ENCODE measurements around the gene GDPD5.

DNA sequence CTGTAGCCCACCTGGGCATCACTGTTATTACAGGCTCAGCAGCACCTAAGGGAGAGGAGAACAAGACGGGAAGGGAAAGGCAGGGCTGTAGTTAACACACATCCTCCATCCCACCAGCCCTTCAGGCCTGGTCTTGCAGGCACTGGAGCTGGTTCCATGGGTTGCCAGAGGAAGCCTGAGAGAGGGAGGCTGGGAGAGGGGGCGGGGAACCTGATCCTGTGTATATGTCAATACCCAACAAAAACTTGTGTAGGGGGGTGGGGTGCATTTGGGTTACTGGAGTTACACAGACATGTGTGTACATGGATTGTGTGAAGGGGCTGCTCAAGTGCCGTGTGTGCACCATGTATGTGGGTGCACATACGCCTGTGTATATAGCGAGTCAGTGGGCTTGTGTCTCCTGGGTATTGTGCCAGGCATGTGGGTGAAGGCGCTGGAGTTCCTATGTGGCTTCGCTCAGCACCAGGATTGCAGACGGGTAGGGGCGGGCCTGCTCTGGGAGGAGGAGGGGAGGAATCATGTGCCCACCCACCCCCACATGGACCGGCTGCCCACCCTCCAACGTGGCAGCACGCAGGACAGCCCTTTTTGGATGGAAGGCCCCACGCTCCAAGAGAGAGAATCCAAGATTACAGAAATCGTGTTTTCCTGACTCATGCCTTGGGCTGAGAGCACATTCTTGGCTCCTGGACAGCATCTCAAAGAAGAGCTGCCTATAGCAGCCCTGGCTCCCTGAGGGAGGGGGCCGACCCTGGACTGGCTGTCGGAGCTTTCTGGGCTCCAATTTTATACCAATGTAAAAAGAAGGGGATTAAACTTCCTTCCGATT lies 32.1 kb upstream of the GDPD5 start:
- no peak for TF ChIP-seq CBX2 (IDR thresholded peaks at IDR 0.05; ENCODE audit: borderline replicate concordance, low read depth)
- TF ChIP-seq, protein P1, sequence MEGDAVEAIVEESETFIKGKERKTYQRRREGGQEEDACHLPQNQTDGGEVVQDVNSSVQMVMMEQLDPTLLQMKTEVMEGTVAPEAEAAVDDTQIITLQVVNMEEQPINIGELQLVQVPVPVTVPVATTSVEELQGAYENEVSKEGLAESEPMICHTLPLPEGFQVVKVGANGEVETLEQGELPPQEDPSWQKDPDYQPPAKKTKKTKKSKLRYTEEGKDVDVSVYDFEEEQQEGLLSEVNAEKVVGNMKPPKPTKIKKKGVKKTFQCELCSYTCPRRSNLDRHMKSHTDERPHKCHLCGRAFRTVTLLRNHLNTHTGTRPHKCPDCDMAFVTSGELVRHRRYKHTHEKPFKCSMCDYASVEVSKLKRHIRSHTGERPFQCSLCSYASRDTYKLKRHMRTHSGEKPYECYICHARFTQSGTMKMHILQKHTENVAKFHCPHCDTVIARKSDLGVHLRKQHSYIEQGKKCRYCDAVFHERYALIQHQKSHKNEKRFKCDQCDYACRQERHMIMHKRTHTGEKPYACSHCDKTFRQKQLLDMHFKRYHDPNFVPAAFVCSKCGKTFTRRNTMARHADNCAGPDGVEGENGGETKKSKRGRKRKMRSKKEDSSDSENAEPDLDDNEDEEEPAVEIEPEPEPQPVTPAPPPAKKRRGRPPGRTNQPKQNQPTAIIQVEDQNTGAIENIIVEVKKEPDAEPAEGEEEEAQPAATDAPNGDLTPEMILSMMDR (IDR thresholded peaks at IDR 0.05) = no peak
- TF ChIP-seq CEBPB (IDR thresholded peaks at IDR 0.05) = no peak
- no peak for TF ChIP-seq FOXS1 (CRISPR knock-in tag; IDR thresholded peaks at IDR 0.05)
- no peak for TF ChIP-seq FOSB (CRISPR knock-in tag; IDR thresholded peaks at IDR 0.05)
- TF ChIP-seq, protein P2, sequence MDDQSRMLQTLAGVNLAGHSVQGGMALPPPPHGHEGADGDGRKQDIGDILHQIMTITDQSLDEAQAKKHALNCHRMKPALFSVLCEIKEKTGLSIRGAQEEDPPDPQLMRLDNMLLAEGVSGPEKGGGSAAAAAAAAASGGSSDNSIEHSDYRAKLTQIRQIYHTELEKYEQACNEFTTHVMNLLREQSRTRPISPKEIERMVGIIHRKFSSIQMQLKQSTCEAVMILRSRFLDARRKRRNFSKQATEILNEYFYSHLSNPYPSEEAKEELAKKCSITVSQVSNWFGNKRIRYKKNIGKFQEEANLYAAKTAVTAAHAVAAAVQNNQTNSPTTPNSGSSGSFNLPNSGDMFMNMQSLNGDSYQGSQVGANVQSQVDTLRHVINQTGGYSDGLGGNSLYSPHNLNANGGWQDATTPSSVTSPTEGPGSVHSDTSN (IDR thresholded peaks at IDR 0.05) = no peak
- TF ChIP-seq HOXA7 (CRISPR knock-in tag; IDR thresholded peaks at IDR 0.05) = no peak
